RCC 7860 (cell line): Measurements from ENCODE around the gene OR4D1.

Experiments used
- DNase-seq: peaks from one replicate; pipeline ENCODE4 v3.0.0-alpha.2; 2015; ENCODE audit warnings: low spot score
- FAIRE-seq: peaks from 2 replicates; lab custom pipeline; 2012; peaks lifted over from hg19 to GRCh38; lab: Jason Lieb, UNC

The OR4D1 gene

GRCh38 chr17:58153046-58153445, 4.9 kb downstream of the OR4D1 start:
- DNase-seq = no peak
- no peak for FAIRE-seq

- FAIRE-seq = no peak
These were observed 5.5 kb downstream of the OR4D1 start for GRCh38 chr17:58153671-58154070.

GRCh38 chr17:58156839-58157803, 8.9 kb downstream of the OR4D1 start:
- DNase-seq (no peak), FAIRE-seq (no peak)

More at GRCh38 chr17:58153671-58154070, 5.5 kb downstream of the OR4D1 start:
- no peak for DNase-seq

- no peak for DNase-seq
- FAIRE-seq = no peak
These were observed 10.0 kb downstream of the OR4D1 start for GRCh38 chr17:58158181-58158580.

- DNase-seq (no peak), FAIRE-seq (no peak)
These were observed 13.4 kb downstream of the OR4D1 start for GRCh38 chr17:58161566-58161965.

GRCh38 chr17:58165981-58166380, 17.8 kb downstream of the OR4D1 start:
- no peak for FAIRE-seq
- DNase-seq = no peak

- DNase-seq (no peak), FAIRE-seq (no peak)
These were observed 18.5 kb downstream of the OR4D1 start, which contains the start of gene OR4D2 for GRCh38 chr17:58166682-58167081. Gene OR4D2, plus strand, starts transcription at chr17:58166982. Its CDS starts 2,674 bp downstream, at chr17:58169656.

GRCh38 chr17:58170622-58171021, 22.4 kb downstream of the OR4D1 start:
- DNase-seq = no peak

GRCh38 chr17:58172369-58173071, 24.3 kb downstream of the OR4D1 start:
- FAIRE-seq (no peak), DNase-seq (peak; percentile 23)

More at GRCh38 chr17:58170622-58171021, 22.4 kb downstream of the OR4D1 start:
- no peak for FAIRE-seq

GRCh38 chr17:58174871-58175270, 26.7 kb downstream of the OR4D1 start:
- DNase-seq (no peak), FAIRE-seq (no peak)

GRCh38 chr17:58176200-58176599, 28.0 kb downstream of the OR4D1 start:
- FAIRE-seq = no peak
- no peak for DNase-seq

GRCh38 chr17:58181796-58182195, 33.6 kb downstream of the OR4D1 start:
- FAIRE-seq = no peak
- no peak for DNase-seq

- DNase-seq (no peak), FAIRE-seq (no peak)
These were observed 35.3 kb downstream of the OR4D1 start for GRCh38 chr17:58183514-58183913.

GRCh38 chr17:58184308-58184985, 36.3 kb downstream of the OR4D1 start:
- DNase-seq (peak; percentile 47), FAIRE-seq (no peak)

- FAIRE-seq = no peak
- no peak for DNase-seq
These were observed 37.0 kb downstream of the OR4D1 start for GRCh38 chr17:58184986-58185761.

GRCh38 chr17:58186591-58186990, 38.4 kb downstream of the OR4D1 start:
- FAIRE-seq = no peak

GRCh38 chr17:58187063-58187462, 38.9 kb downstream of the OR4D1 start:
- no peak for FAIRE-seq
- DNase-seq = no peak

More at GRCh38 chr17:58186591-58186990, 38.4 kb downstream of the OR4D1 start:
- DNase-seq = no peak

- no peak for FAIRE-seq
- DNase-seq = no peak
These were observed 39.5 kb downstream of the OR4D1 start for GRCh38 chr17:58187675-58188074.

GRCh38 chr17:58189436-58190146, 41.4 kb downstream of the OR4D1 start:
- DNase-seq (peak; percentile 66), FAIRE-seq (peak; percentile 65)
